HG02610 (cell line): ENCODE measurements around the gene DPF3.

Experiments used
- ATAC-seq: cut with Tn5 transposase; IDR thresholded peaks from one replicate; pipeline ENCODE4 v1.9.1; 2021; ENCODE audit warnings: mild to moderate bottlenecking, moderate library complexity; ENCODE audit not compliant: unreplicated experiment

The DPF3 gene

GRCh38 chr14:72686832-72687231 lies 207.1 kb downstream of the DPF3 start:
- no peak for ATAC-seq

GRCh38 chr14:72686101-72686500 lies 207.8 kb downstream of the DPF3 start:
- ATAC-seq, result no peak

GRCh38 chr14:72685456-72685855 lies 208.4 kb downstream of the DPF3 start:
- no peak for ATAC-seq

- ATAC-seq, result no peak
Observed at GRCh38 chr14:72683787-72684186, 210.1 kb downstream of the DPF3 start.

- no peak for ATAC-seq
Observed at GRCh38 chr14:72682188-72682587, 211.7 kb downstream of the DPF3 start.

GRCh38 chr14:72680853-72681640 lies 212.9 kb downstream of the DPF3 start:
- ATAC-seq, result no peak

- no peak for ATAC-seq
Observed at GRCh38 chr14:72679536-72680151, 214.3 kb downstream of the DPF3 start.

GRCh38 chr14:72679141-72679535 lies 214.8 kb downstream of the DPF3 start:
- no peak for ATAC-seq

- no peak for ATAC-seq
Observed at GRCh38 chr14:72678356-72678755, 215.5 kb downstream of the DPF3 start.

GRCh38 chr14:72677664-72678063 lies 216.2 kb downstream of the DPF3 start:
- ATAC-seq, result no peak

- ATAC-seq, result no peak
Observed at GRCh38 chr14:72675126-72675525, 218.8 kb downstream of the DPF3 start.

GRCh38 chr14:72673179-72673578 lies 220.7 kb downstream of the DPF3 start:
- ATAC-seq, result peak; percentile 78

GRCh38 chr14:72666610-72667009 lies 227.3 kb downstream of the DPF3 start:
- ATAC-seq, result no peak

- ATAC-seq, result peak; percentile 36
Observed at GRCh38 chr14:72665259-72665658, 228.6 kb downstream of the DPF3 start.

- ATAC-seq, result no peak
Observed at GRCh38 chr14:72664651-72665050, 229.2 kb downstream of the DPF3 start.

- ATAC-seq, result no peak
Observed at GRCh38 chr14:72663956-72664650, 229.8 kb downstream of the DPF3 start.

- peak; percentile 43 for ATAC-seq
Observed at GRCh38 chr14:72663076-72663487, 230.8 kb downstream of the DPF3 start.

GRCh38 chr14:72662214-72662613 lies 231.7 kb downstream of the DPF3 start:
- no peak for ATAC-seq

- ATAC-seq, result no peak
Observed at GRCh38 chr14:72657214-72657921, 236.5 kb downstream of the DPF3 start.

- no peak for ATAC-seq
Observed at GRCh38 chr14:72653026-72653425, 240.9 kb downstream of the DPF3 start.

- no peak for ATAC-seq
Observed at GRCh38 chr14:72652179-72652578, 241.7 kb downstream of the DPF3 start.
